Measurements from ENCODE around the gene LY6G6F. TPM values are rescaled to one million over a fixed set of nuclear protein-coding genes. Genes with fewer than 3 reads are reported as not detected.

The LY6G6F gene
- total and polyA plus RNA-seq, 2 of the 13 experiments (the other 11 are each of a cell fraction or from before 2014, with no cell fraction given), result not detected

DNA sequence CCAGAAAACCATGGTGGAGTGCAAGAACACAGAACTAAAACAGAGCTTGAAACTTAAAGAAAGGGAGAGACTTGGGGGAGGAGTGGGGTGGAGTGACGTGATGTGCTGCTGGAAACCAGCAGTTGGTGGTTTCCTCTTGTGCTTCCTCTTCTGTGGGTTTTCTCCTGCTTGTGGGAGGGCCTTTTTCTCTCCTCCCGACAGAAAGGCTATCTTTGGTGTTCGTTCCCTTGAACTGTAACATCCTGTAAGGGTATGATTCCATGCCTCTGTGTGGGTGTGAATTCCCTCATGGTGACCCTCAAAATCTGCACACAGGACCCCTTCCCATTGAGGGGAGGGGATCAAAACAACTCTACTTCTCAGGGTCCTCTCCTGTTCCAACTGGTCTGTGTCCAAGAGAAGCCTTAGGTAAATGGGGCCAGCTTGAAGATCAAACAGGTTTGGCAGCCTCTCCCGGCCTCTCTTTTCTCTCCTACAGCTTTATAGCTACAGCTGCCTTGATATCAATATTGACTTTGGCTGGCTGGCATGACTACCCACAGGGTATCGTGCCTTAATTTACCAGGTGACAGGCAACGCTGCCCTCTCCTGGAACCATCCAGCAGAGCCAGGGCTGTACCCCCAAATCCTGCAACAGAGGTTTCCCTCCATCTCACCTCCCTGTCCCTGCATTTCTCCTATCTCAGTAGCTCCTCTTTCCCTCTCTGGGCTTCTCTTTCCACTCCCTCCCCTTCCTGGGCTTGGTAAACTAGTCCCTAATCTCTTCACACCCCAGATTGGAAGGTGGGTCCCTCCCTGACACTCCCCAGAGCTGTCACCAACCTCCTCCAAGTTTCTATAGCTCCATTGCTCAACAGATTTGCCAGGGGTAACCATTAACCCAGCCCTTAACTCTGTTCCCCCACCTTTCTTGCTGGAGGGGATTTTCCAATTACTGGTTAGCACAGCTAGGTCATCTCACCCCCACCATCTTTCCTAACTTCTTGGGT, 31.6 kb downstream of the LY6G6F start (continued):
- TF ChIP-seq, protein P1, sequence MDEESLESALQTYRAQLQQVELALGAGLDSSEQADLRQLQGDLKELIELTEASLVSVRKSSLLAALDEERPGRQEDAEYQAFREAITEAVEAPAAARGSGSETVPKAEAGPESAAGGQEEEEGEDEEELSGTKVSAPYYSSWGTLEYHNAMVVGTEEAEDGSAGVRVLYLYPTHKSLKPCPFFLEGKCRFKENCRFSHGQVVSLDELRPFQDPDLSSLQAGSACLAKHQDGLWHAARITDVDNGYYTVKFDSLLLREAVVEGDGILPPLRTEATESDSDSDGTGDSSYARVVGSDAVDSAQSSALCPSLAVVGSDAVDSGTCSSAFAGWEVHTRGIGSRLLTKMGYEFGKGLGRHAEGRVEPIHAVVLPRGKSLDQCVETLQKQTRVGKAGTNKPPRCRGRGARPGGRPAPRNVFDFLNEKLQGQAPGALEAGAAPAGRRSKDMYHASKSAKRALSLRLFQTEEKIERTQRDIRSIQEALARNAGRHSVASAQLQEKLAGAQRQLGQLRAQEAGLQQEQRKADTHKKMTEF (CRISPR knock-in tag; IDR thresholded peaks at IDR 0.05), result peak; percentile 20; the same call in 1 of the 2 replicates
- TF ChIP-seq ISX (CRISPR knock-in tag; conservative IDR thresholded peaks at IDR 0.05) (no peak), CENPX (CRISPR knock-in tag; IDR thresholded peaks at IDR 0.05) (no peak), ZNF556 (CRISPR knock-in tag; IDR thresholded peaks at IDR 0.05; ENCODE audit: borderline replicate concordance) (no peak), ZNF253 (CRISPR knock-in tag; IDR thresholded peaks at IDR 0.05; ENCODE audit: borderline replicate concordance) (no peak), HNRNPH1 (optimal IDR thresholded peaks at IDR 0.05; ENCODE audit: low read depth, low read length) (no peak), TOE1 (CRISPR knock-in tag; IDR thresholded peaks at IDR 0.05) (0 out of 2 replicates have a peak, but pooled peaks have one; percentile 91), RCOR2 (CRISPR knock-in tag; IDR thresholded peaks at IDR 0.05) (peak; percentile 58; the same call in 1 of the 2 replicates), HNRNPK (IDR thresholded peaks at IDR 0.05; ENCODE audit: low read depth, low read length, poor library complexity, severe bottlenecking) (peak; percentile 1), ZNF569 (CRISPR knock-in tag; IDR thresholded peaks at IDR 0.05; ENCODE audit: borderline replicate concordance) (no peak), MYC (CRISPR knock-in tag; IDR thresholded peaks at IDR 0.05; ENCODE audit: borderline replicate concordance) (peak; percentile 31; the same call in 1 of the 2 replicates), ZNF430 (CRISPR knock-in tag; IDR thresholded peaks at IDR 0.05) (no peak), SOX5 (CRISPR knock-in tag; IDR thresholded peaks at IDR 0.05; ENCODE audit: borderline replicate concordance) (peak; percentile 84; the same call in 1 of the 2 replicates)
- TF ChIP-seq, protein P2, sequence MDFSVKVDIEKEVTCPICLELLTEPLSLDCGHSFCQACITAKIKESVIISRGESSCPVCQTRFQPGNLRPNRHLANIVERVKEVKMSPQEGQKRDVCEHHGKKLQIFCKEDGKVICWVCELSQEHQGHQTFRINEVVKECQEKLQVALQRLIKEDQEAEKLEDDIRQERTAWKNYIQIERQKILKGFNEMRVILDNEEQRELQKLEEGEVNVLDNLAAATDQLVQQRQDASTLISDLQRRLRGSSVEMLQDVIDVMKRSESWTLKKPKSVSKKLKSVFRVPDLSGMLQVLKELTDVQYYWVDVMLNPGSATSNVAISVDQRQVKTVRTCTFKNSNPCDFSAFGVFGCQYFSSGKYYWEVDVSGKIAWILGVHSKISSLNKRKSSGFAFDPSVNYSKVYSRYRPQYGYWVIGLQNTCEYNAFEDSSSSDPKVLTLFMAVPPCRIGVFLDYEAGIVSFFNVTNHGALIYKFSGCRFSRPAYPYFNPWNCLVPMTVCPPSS (IDR thresholded peaks at IDR 0.05), result no peak
- TF ChIP-seq, protein P3, sequence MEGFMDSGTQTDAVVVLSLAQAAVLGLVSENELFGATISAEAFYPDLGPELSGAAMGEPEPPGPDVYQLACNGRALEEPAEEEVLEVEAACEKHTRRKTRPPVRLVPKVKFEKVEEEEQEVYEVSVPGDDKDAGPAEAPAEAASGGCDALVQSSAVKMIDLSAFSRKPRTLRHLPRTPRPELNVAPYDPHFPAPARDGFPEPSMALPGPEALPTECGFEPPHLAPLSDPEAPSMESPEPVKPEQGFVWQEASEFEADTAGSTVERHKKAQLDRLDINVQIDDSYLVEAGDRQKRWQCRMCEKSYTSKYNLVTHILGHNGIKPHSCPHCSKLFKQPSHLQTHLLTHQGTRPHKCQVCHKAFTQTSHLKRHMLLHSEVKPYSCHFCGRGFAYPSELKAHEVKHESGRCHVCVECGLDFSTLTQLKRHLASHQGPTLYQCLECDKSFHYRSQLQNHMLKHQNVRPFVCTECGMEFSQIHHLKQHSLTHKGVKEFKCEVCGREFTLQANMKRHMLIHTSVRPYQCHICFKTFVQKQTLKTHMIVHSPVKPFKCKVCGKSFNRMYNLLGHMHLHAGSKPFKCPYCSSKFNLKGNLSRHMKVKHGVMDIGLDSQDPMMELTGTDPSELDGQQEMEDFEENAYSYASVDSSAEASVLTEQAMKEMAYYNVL (CRISPR knock-in tag; IDR thresholded peaks at IDR 0.05; ENCODE audit: borderline replicate concordance), result 0 out of 2 replicates have a peak, but pooled peaks have one; percentile 60
- TF ChIP-seq, protein P4, sequence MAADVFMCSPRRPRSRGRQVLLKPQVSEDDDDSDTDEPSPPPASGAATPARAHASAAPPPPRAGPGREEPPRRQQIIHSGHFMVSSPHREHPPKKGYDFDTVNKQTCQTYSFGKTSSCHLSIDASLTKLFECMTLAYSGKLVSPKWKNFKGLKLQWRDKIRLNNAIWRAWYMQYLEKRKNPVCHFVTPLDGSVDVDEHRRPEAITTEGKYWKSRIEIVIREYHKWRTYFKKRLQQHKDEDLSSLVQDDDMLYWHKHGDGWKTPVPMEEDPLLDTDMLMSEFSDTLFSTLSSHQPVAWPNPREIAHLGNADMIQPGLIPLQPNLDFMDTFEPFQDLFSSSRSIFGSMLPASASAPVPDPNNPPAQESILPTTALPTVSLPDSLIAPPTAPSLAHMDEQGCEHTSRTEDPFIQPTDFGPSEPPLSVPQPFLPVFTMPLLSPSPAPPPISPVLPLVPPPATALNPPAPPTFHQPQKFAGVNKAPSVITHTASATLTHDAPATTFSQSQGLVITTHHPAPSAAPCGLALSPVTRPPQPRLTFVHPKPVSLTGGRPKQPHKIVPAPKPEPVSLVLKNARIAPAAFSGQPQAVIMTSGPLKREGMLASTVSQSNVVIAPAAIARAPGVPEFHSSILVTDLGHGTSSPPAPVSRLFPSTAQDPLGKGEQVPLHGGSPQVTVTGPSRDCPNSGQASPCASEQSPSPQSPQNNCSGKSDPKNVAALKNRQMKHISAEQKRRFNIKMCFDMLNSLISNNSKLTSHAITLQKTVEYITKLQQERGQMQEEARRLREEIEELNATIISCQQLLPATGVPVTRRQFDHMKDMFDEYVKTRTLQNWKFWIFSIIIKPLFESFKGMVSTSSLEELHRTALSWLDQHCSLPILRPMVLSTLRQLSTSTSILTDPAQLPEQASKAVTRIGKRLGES (CRISPR knock-in tag; IDR thresholded peaks at IDR 0.05; ENCODE audit: borderline replicate concordance), result 0 out of 2 replicates have a peak, but pooled peaks have one; percentile 43
- TF ChIP-seq, protein P5, sequence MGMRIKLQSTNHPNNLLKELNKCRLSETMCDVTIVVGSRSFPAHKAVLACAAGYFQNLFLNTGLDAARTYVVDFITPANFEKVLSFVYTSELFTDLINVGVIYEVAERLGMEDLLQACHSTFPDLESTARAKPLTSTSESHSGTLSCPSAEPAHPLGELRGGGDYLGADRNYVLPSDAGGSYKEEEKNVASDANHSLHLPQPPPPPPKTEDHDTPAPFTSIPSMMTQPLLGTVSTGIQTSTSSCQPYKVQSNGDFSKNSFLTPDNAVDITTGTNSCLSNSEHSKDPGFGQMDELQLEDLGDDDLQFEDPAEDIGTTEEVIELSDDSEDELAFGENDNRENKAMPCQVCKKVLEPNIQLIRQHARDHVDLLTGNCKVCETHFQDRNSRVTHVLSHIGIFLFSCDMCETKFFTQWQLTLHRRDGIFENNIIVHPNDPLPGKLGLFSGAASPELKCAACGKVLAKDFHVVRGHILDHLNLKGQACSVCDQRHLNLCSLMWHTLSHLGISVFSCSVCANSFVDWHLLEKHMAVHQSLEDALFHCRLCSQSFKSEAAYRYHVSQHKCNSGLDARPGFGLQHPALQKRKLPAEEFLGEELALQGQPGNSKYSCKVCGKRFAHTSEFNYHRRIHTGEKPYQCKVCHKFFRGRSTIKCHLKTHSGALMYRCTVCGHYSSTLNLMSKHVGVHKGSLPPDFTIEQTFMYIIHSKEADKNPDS (CRISPR knock-in tag; IDR thresholded peaks at IDR 0.05), result no peak; the same call in 1 of the 2 replicates
